PC-9 (cell line): Measurements from ENCODE around the gene LRGUK.

Experiments
- EZH2 ChIP-seq: fragments of 200-600 bp; sonication (generic); IDR thresholded peaks from 2 replicates; pipeline ENCODE4 v1.8.0; 2017; ENCODE audit warnings: antibody characterized with exemption, low read depth
- TF ChIP-seq, protein P1 (sequence below): fragments of 200-600 bp; sonication (generic); conservative IDR thresholded peaks from 2 replicates; pipeline ENCODE4 v1.6.1; 2017; ENCODE audit warnings: mixed run types, antibody characterized with exemption, mild to moderate bottlenecking, moderate library complexity

DNA sequence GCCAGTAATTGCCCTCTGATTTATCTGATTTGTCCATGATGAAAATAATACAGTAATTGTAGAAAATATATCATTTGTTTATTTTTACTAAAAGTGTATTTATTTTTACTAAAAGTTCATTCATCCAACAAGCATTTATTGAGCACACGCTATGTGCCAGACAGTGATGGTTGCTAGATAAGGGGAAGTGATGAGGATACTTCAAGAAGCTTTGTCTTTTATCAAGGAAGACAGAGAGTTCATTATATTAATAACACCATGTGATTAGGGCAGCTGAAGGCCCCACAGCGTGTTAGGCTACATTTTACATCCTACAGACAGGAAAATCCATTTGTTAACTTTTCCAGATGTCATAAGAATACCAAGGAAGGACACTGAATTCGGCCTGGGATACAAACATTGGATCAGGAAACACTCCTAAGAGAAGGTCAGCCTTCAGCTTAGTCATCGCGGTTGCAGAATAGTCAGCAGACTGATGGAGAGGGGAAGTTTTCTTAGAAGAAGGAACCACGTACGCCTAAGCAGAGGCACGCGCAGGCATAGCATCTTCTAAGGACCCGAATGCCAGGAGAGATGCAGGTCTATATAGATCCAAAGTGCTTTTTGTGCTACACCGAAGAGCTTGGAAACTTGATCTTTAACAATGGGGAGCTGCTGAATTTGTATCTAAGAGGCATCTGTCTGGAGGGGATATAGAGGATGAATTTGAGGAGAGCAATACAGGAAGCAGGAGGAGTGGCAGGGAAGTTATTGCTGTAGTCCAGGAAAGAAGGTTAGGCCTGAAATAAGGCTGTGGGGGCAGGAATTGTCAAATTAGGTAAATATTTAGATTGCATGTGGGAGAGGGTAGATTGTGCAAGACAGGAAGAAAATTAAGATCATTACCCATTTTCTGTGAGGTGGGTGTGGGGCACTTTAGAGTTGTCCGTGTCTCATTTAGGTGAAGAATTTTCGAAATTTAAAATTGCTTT is 85.7 kb downstream of the LRGUK start:
- TF ChIP-seq, protein P1, sequence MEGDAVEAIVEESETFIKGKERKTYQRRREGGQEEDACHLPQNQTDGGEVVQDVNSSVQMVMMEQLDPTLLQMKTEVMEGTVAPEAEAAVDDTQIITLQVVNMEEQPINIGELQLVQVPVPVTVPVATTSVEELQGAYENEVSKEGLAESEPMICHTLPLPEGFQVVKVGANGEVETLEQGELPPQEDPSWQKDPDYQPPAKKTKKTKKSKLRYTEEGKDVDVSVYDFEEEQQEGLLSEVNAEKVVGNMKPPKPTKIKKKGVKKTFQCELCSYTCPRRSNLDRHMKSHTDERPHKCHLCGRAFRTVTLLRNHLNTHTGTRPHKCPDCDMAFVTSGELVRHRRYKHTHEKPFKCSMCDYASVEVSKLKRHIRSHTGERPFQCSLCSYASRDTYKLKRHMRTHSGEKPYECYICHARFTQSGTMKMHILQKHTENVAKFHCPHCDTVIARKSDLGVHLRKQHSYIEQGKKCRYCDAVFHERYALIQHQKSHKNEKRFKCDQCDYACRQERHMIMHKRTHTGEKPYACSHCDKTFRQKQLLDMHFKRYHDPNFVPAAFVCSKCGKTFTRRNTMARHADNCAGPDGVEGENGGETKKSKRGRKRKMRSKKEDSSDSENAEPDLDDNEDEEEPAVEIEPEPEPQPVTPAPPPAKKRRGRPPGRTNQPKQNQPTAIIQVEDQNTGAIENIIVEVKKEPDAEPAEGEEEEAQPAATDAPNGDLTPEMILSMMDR, result no peak
- no peak for TF ChIP-seq EZH2
